ENCODE measurements around the gene FOXRED1.

The FOXRED1 gene

DNA sequence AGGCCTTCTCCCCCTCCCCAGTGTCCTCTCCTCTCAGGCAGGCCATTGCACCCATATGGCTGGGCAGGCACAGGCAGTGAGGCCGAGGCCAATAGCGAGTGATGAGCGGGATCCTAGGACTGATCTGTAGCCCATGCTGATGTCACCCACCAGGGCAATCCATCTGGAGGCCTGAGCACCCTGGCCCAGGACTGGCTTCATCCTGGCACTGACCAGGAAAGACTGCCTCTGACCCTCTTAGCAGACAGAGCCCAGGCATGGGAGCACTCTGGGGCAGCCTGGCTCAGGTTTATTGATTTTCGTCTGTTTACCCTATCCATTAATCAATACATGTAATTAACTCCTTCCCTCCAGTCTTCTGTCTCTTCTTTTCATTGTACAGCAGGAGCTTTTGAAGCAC, 8.8 kb downstream of the FOXRED1 start:
- Histone ChIP-seq H2AFZ (no peak overlapping the region), H3K36me3 (ENCODE audit: control insufficient read depth, insufficient read depth, low read length) (no peaks in the 10 kb centered on the region), H3K9me3 (ENCODE audit: control insufficient read depth, low read length) (no peaks in the 10 kb centered on the region), H3K4me3 (ENCODE audit: low read depth, low read length) (no peak overlapping the region), H3K79me2 (no peaks in the 10 kb centered on the region), H3K9ac (no peak overlapping the region), H3K27ac (no peak overlapping the region), H3K4me2 (ENCODE audit: low read length) (no peak overlapping the region), H3K4me1 (peaks cover 5% of the 10 kb centered on the region), H3K27me3 (ENCODE audit: control insufficient read depth, insufficient read depth, low read length) (no peaks in the 10 kb centered on the region)
- TF ChIP-seq, protein P1, sequence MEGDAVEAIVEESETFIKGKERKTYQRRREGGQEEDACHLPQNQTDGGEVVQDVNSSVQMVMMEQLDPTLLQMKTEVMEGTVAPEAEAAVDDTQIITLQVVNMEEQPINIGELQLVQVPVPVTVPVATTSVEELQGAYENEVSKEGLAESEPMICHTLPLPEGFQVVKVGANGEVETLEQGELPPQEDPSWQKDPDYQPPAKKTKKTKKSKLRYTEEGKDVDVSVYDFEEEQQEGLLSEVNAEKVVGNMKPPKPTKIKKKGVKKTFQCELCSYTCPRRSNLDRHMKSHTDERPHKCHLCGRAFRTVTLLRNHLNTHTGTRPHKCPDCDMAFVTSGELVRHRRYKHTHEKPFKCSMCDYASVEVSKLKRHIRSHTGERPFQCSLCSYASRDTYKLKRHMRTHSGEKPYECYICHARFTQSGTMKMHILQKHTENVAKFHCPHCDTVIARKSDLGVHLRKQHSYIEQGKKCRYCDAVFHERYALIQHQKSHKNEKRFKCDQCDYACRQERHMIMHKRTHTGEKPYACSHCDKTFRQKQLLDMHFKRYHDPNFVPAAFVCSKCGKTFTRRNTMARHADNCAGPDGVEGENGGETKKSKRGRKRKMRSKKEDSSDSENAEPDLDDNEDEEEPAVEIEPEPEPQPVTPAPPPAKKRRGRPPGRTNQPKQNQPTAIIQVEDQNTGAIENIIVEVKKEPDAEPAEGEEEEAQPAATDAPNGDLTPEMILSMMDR (IDR thresholded peaks at IDR 0.05) = no peak

DNA sequence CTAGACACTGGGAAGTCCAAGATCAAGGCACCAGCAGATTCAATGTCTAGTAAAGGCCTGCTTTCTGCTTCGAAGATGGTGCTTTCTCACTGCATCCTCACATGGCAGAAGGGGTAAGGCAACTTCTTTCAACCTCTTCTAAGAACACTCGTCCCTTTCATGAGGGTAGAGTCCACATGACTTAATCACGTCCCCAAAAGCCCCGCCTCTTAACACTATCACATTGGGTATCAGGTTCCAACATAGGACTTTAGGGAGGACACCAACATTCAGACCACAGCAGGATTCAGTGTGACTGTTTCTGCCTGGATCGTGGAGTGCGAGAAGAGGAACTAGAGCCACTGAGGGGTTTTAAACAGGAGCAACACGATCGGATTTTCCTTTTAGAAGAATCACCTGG, 10.2 kb downstream of the FOXRED1 start:
- no peak overlapping the region for H3K9ac ChIP-seq
- peaks cover 5% of the 10 kb centered on the region for H3K4me1 ChIP-seq
- TF ChIP-seq, protein P1 (IDR thresholded peaks at IDR 0.05) = no peak
- H3K79me2 ChIP-seq = no peaks in the 10 kb centered on the region
- H3K4me3 ChIP-seq (ENCODE audit: low read depth, low read length) = no peak overlapping the region
- no peak overlapping the region for H2AFZ ChIP-seq
- no peaks in the 10 kb centered on the region for H3K27me3 ChIP-seq (ENCODE audit: control insufficient read depth, insufficient read depth, low read length)
- H3K27ac ChIP-seq = no peak overlapping the region
- no peaks in the 10 kb centered on the region for H3K9me3 ChIP-seq (ENCODE audit: control insufficient read depth, low read length)
- H3K4me2 ChIP-seq (ENCODE audit: low read length) = no peak overlapping the region
- no peaks in the 10 kb centered on the region for H3K36me3 ChIP-seq (ENCODE audit: control insufficient read depth, insufficient read depth, low read length)

DNA sequence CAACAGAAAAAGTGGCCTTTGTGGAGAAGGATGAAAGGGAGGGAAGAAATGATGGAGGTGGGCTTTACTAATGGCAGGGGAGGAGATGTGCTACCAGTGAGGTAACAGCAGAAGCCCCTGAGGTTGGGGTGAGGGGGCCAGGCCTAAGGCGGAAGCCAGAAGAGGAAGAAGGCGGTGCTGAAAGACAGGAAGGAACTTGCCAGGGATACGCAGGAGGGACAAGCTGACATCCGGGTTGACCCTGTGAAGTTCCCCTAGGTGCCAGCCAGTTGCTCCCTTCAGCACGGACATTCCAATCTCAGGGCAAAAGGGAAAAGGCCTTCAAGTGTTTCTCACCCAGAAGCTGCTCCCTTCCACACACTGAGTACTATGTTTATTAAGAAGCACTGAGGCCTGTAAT, 11.6 kb downstream of the FOXRED1 start:
- no peak overlapping the region for H3K27ac ChIP-seq
- no peak overlapping the region for H2AFZ ChIP-seq
- H3K9me3 ChIP-seq (ENCODE audit: control insufficient read depth, low read length) = no peaks in the 10 kb centered on the region
- TF ChIP-seq, protein P1 (IDR thresholded peaks at IDR 0.05) = no peak
- no peaks in the 10 kb centered on the region for H3K79me2 ChIP-seq
- H3K4me2 ChIP-seq (ENCODE audit: low read length) = no peak overlapping the region
- H3K4me3 ChIP-seq (ENCODE audit: low read depth, low read length) = no peak overlapping the region
- H3K4me1 ChIP-seq = peaks cover 5% of the 10 kb centered on the region
- H3K9ac ChIP-seq = no peak overlapping the region
- no peaks in the 10 kb centered on the region for H3K27me3 ChIP-seq (ENCODE audit: control insufficient read depth, insufficient read depth, low read length)
- H3K36me3 ChIP-seq (ENCODE audit: control insufficient read depth, insufficient read depth, low read length) = no peaks in the 10 kb centered on the region

DNA sequence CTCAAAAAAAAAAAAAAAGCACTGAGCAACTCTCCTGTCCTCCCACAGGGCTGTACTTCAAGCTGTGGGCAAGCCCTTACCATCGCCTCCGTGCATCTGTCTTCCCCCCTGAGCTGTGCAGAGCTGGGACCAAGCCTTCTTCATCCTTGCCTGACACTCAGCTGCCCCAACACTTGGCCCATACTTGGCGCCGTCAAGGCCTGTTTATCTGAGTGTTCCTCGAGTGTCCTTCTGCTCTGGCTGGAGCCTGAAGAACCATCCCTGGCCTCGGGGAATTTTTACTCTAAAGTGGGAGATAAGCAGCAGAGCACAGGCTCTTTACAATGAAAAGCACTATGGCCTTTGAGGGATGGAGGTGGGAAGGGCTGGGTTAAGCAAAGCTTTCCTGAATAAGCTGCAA, 12.3 kb downstream of the FOXRED1 start:
- Histone ChIP-seq H3K36me3 (ENCODE audit: control insufficient read depth, insufficient read depth, low read length) (no peaks in the 10 kb centered on the region), H3K27ac (no peak overlapping the region), H3K9ac (no peak overlapping the region), H3K9me3 (ENCODE audit: control insufficient read depth, low read length) (no peaks in the 10 kb centered on the region), H3K27me3 (ENCODE audit: control insufficient read depth, insufficient read depth, low read length) (no peaks in the 10 kb centered on the region), H2AFZ (no peak overlapping the region), H3K4me3 (ENCODE audit: low read depth, low read length) (no peak overlapping the region), H3K79me2 (no peaks in the 10 kb centered on the region), H3K4me2 (ENCODE audit: low read length) (no peak overlapping the region), H3K4me1 (peaks cover 5% of the 10 kb centered on the region)
- TF ChIP-seq, protein P1 (IDR thresholded peaks at IDR 0.05) = no peak

DNA sequence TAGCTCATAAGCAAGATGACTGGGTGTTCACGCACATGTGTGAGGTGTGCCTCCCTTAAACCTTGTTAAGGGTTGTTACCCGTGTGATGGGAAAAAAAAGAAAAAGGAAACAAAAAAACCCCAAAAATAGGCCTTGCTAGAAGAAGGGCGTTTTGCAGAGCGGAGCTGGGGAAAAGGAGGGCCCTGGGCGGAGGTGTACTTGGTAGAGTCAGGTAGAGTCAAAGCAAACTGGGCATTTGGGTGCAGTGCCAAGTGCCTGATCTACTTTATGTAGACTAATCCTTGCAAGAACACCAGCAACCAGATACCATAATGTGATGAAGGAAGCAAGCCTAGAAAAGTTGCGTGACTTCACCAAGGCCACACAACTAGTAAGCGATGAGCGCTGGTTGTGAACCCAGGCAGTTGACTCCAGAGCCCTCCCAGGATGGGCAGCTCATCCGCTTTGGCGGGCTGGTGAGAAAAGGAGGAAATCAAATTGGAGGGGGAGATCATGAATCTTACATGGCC, 12.8 kb downstream of the FOXRED1 start:
- H3K9ac ChIP-seq = no peak overlapping the region
- no peak overlapping the region for H3K4me3 ChIP-seq (ENCODE audit: low read depth, low read length)
- peak overlapping the region; percentile 75 for H3K27ac ChIP-seq

More for the DNA sequence above, 12.8 kb downstream of the FOXRED1 start:
- Histone ChIP-seq H3K27me3 (ENCODE audit: control insufficient read depth, insufficient read depth, low read length) (no peaks in the 10 kb centered on the region), H3K4me1 (peaks cover 5% of the 10 kb centered on the region), H3K36me3 (ENCODE audit: control insufficient read depth, insufficient read depth, low read length) (no peaks in the 10 kb centered on the region), H3K79me2 (no peaks in the 10 kb centered on the region), H3K9me3 (ENCODE audit: control insufficient read depth, low read length) (no peaks in the 10 kb centered on the region), H2AFZ (peak overlapping the region; percentile 98), H3K4me2 (ENCODE audit: low read length) (peak overlapping the region; percentile 83)
- TF ChIP-seq, protein P1 (IDR thresholded peaks at IDR 0.05) = no peak
